ENCODE data around the gene PFDN1.

The PFDN1 gene

GRCh38 chr5:140328036-140328764 lies 25.3 kb upstream of the PFDN1 start:
- DNase-seq (ENCODE audit: low read depth) = no peak

GRCh38 chr5:140327589-140327988 lies 24.7 kb upstream of the PFDN1 start:
- no peak for DNase-seq (ENCODE audit: low read depth)

GRCh38 chr5:140325486-140325885 lies 22.6 kb upstream of the PFDN1 start:
- no peak for DNase-seq (ENCODE audit: low read depth)

GRCh38 chr5:140324617-140325241 lies 21.8 kb upstream of the PFDN1 start:
- no peak for DNase-seq (ENCODE audit: low read depth)

GRCh38 chr5:140324041-140324600 lies 21.2 kb upstream of the PFDN1 start:
- no peak for DNase-seq (ENCODE audit: low read depth)

GRCh38 chr5:140322751-140323731 lies 20.1 kb upstream of the PFDN1 start:
- DNase-seq (ENCODE audit: low read depth) = no peak

GRCh38 chr5:140321796-140322195 lies 18.9 kb upstream of the PFDN1 start:
- no peak for DNase-seq (ENCODE audit: low read depth)

GRCh38 chr5:140319833-140320232 lies 16.9 kb upstream of the PFDN1 start:
- no peak for DNase-seq (ENCODE audit: low read depth)

GRCh38 chr5:140318792-140319191 lies 15.9 kb upstream of the PFDN1 start:
- no peak for DNase-seq (ENCODE audit: low read depth)

- no peak for DNase-seq (ENCODE audit: low read depth)
Measured at GRCh38 chr5:140317859-140318258, 15.0 kb upstream of the PFDN1 start.

GRCh38 chr5:140312791-140313189 lies 9.9 kb upstream of the PFDN1 start:
- DNase-seq (ENCODE audit: low read depth) = no peak

- no peak for DNase-seq (ENCODE audit: low read depth)
Measured at GRCh38 chr5:140312067-140312790, 9.3 kb upstream of the PFDN1 start.

GRCh38 chr5:140311011-140311467 lies 8.1 kb upstream of the PFDN1 start:
- no peak for DNase-seq (ENCODE audit: low read depth)

GRCh38 chr5:140310434-140310833 lies 7.5 kb upstream of the PFDN1 start:
- DNase-seq (ENCODE audit: low read depth) = no peak

GRCh38 chr5:140309706-140310249 lies 6.9 kb upstream of the PFDN1 start:
- DNase-seq (ENCODE audit: low read depth) = no peak

- DNase-seq (ENCODE audit: low read depth) = no peak
Measured at GRCh38 chr5:140305471-140305870, 2.6 kb upstream of the PFDN1 start.

GRCh38 chr5:140303966-140304365 lies 1.1 kb upstream of the PFDN1 start:
- no peak for DNase-seq (ENCODE audit: low read depth)

- no peak for DNase-seq (ENCODE audit: low read depth)
Measured at GRCh38 chr5:140301136-140301535, 1.8 kb downstream of the PFDN1 start.

GRCh38 chr5:140299056-140299455 lies 3.8 kb downstream of the PFDN1 start:
- DNase-seq (ENCODE audit: low read depth) = no peak

- DNase-seq (ENCODE audit: low read depth) = no peak
Measured at GRCh38 chr5:140298183-140298601, 4.7 kb downstream of the PFDN1 start.

- no peak for DNase-seq (ENCODE audit: low read depth)
Measured at GRCh38 chr5:140297283-140297682, 5.6 kb downstream of the PFDN1 start.

Data from activated gamma-delta T cell treated with anti-CD3 and anti-CD28 coated beads, Interleukin-2, amount 50 U/mL, for 16 hours (primary cell).